Measurements from ENCODE around the gene PCNX1.
"Not testable (repeated sequence)": the region's sequence is repeated elsewhere in the genome, so short reads cannot be mapped to it uniquely, and the experiment has no call there.

Gene PCNX1

DNA sequence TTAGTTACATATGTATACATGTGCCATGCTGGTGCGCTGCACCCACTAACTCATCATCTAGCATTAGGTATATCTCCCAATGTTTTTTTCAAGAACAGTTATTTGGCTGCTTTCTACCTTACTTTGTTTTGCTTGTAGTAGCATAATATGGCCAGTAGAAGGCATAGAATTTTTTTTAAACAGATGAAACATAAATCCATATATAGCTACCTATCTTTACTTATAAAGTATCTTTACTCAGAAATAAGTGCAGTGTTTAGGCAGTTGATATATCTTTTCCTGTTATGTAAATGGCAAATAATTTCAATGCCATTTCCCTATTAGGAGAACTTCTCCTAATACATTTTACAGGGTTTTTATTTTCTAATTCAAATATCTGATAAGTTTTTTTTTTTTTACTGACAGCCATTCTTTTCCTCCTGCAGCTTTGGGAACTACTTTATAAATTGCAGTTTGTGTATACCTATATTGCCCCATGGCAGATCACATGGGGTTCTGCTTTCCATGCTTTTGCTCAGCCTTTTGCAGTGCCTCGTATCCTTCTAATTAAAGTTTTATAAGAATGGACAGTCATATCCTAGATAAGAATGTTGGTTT lies 143.1 kb downstream of the PCNX1 start:
- DNase-seq (ENCODE audit: low read depth, low spot score) = peak; percentile 14
- no peak overlapping the region for H3K4me3 ChIP-seq (ENCODE audit: low read length)

GRCh38 chr14:71054706-71055105 lies 147.4 kb downstream of the PCNX1 start:
- no peak overlapping the region for H3K4me3 ChIP-seq (ENCODE audit: low read length)
- DNase-seq (ENCODE audit: low read depth, low spot score) = no peak

DNA sequence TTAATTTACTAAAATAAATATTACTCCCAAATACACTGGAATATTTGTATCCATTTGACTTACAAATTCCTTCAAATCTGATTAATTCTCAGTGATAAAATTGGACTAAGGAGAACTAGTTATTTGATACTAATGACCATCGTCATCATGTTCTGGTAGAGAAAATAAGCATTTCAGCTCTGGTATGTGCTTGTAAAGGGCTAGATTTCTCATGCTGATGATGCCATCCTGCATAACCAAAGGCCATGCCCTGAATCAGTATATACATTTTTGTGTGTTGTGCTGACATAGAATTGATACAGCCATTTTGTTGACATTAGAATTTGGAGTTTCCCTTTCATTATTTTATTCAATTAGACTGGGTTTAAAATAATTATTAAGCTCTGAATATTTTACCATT lies 148.9 kb downstream of the PCNX1 start:
- no peak for DNase-seq (ENCODE audit: low read depth, low spot score)
- H3K4me3 ChIP-seq (ENCODE audit: low read length) = no peak overlapping the region

DNA sequence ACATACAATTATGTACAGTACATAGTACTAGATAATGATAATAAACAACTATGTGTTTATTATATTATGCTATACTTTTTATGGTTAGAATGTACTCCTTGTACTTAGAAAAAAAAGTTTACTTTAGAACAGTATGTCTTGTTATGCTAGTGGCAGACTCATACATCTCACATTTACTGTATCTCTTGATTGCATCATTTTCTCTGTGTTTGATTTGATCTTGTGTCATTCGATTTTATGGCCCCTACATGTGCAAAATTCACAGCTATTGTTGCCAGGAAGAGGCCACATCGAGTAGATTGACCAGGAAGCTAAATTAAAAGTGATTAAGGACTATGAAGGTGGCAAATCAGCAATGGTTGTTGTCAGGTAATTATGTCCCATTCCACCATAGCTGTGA lies 153.0 kb downstream of the PCNX1 start:
- no peak overlapping the region for H3K4me3 ChIP-seq (ENCODE audit: low read length)
- no peak for DNase-seq (ENCODE audit: low read depth, low spot score)

DNA sequence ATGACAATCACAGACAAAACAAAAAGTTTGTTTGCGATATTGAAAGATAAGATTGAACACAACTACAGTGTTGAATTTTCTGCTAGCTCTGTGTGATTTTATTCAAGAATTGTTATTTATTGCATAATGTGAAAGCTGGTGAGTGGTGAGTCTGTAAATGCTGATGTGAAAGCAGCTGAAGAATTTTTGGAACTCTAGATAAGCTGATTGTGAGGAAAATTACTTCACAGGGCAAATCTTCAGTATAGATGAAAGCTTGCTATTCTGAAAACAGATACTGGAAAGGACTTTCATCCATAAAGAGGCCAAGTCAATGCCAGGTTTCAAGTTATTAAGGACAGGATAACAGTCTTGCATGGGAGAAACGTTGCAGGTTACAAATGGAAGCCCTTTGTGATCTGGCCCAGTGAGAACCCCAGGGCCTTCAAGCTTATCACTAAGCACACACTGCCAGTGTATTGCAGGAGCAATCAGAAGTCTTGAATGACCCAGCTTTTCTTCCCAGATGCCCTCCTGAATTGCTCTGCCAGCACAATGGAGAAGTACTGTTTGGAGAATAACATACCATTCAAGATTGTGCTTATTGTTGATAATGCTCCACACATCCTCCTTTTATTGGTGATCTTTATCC lies 153.7 kb downstream of the PCNX1 start:
- no peak overlapping the region for H3K4me3 ChIP-seq (ENCODE audit: low read length)
- no peak for DNase-seq (ENCODE audit: low read depth, low spot score)

DNA sequence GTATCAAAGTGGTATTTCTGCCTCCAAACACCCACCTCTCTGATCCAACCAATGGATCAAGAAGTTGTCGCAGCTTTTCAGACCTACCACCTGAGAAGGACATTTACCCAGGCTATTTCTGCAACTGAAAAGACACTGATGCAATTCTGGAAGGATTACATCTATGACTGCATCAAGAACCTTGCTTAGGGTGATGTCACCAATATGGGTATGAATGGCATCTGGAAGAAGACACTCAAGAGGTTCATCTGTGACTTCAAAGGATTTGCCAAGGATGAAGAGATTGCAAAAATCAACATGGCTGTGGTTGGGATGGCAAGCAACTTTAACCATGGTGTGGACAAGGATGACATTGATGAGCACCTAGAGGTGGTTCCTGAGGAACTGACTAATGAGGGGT lies 154.2 kb downstream of the PCNX1 start:
- H3K4me3 ChIP-seq (ENCODE audit: low read length) = no peak overlapping the region
- no peak for DNase-seq (ENCODE audit: low read depth, low spot score)

- no peak for DNase-seq (ENCODE audit: low read depth, low spot score)
- H3K4me3 ChIP-seq (ENCODE audit: low read length) = no peak overlapping the region
Measured at GRCh38 chr14:71062581-71063303, 155.5 kb downstream of the PCNX1 start.

- DNase-seq (ENCODE audit: low read depth, low spot score) = no peak
Measured at GRCh38 chr14:71063351-71063750, 156.1 kb downstream of the PCNX1 start.

GRCh38 chr14:71064747-71065146 lies 157.5 kb downstream of the PCNX1 start:
- DNase-seq (ENCODE audit: low read depth, low spot score); H3K4me3 ChIP-seq (ENCODE audit: low read length): not testable (repeated sequence)

More at GRCh38 chr14:71063351-71063750, 156.1 kb downstream of the PCNX1 start:
- no peak overlapping the region for H3K4me3 ChIP-seq (ENCODE audit: low read length)

DNA sequence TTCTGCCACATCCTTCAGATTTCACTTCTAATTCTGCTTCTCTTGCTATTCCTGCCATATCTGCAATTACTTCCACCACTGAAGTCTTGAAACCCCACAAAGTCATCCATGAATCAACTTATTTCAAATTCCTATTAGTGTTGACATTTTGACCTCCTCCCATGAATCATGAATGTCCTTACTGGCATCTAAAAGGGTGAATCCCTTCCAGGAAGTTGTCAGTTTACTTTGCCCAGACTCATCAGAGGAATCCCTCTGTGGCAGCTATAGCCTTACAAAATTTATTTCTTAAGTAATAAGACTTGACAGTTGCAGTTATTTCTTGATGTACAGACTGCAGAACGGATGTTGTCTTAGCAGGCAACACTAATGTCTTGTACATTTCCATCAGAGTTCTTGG lies 162.9 kb downstream of the PCNX1 start:
- no peak for DNase-seq (ENCODE audit: low read depth, low spot score)
- H3K4me3 ChIP-seq (ENCODE audit: low read length) = no peak overlapping the region

DNA sequence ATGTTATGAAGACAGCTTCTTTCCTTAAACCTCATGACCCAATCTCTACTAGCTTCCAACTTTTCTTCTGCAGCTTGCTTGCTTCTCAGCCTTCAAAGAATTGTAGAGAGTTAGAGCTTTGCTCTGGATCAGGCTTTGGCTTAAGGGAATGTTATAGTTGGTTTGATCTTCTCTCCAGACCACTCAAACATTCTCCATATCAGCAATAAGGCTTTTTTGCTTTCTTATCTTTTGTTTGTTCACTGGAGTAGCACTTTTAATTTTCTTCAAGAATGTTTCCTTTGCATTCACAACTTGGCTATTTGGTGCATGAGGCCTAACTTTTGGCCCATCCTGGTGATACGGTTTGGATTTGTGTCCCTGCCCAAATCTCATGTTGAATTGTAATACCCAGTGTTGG lies 163.8 kb downstream of the PCNX1 start:
- DNase-seq (ENCODE audit: low read depth, low spot score) = no peak
- H3K4me3 ChIP-seq (ENCODE audit: low read length) = no peak overlapping the region

- no peak for DNase-seq (ENCODE audit: low read depth, low spot score)
- H3K4me3 ChIP-seq (ENCODE audit: low read length) = no peak overlapping the region
Measured at GRCh38 chr14:71076462-71077092, 169.3 kb downstream of the PCNX1 start.

GRCh38 chr14:71078500-71078899 lies 171.2 kb downstream of the PCNX1 start:
- no peak overlapping the region for H3K4me3 ChIP-seq (ENCODE audit: low read length)
- DNase-seq (ENCODE audit: low read depth, low spot score) = no peak

- H3K4me3 ChIP-seq (ENCODE audit: low read length) = no peak overlapping the region
- DNase-seq (ENCODE audit: low read depth, low spot score) = no peak
Measured at GRCh38 chr14:71086567-71086966, 179.3 kb downstream of the PCNX1 start.

- no peak for DNase-seq (ENCODE audit: low read depth, low spot score)
- no peak overlapping the region for H3K4me3 ChIP-seq (ENCODE audit: low read length)
Measured at GRCh38 chr14:71089971-71090370, 182.7 kb downstream of the PCNX1 start.

DNA sequence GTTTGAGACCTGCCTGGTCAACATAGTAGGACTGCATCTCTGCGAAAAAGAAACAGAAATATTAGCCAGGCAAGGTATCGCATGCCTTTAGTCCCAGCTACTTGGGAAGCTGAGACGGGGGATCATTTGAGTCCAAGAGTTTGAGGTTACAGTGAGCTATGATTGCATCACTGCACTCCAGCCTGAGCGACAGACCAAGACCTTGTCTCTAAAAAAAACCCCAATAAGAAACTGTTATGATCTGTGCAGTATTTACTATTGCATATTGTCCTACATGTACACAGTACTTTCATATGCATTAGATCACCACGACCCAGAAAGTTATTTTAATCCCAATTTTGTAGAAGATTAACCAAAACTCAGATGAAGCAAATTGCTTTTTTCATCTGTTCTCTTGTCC lies 187.5 kb downstream of the PCNX1 start:
- no peak for DNase-seq (ENCODE audit: low read depth, low spot score)
- H3K4me3 ChIP-seq (ENCODE audit: low read length) = no peak overlapping the region

DNA sequence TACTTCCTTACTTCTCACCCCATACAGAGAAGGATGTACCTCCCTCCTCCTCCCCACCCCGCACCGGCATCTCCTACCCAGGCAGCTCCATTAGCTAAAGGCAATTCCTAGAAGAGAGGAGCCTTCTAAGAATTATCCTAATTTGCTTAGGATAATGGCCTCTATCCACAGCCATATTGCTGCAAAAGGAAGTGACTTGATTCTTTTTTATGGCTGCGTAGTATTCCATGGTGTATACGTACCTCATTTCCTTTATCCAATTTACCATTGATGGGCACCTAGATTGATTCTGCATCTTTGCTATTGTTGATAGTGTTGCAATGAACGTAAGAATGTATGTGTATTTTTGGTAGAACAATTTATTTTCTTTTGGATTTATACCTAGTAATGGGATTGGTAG lies 189.7 kb downstream of the PCNX1 start:
- no peak overlapping the region for H3K4me3 ChIP-seq (ENCODE audit: low read length)

GRCh38 chr14:71103662-71104484 lies 196.6 kb downstream of the PCNX1 start:
- peak; percentile 61 for DNase-seq (ENCODE audit: low read depth, low spot score)
- no peak overlapping the region for H3K4me3 ChIP-seq (ENCODE audit: low read length)

More for the DNA sequence above, 189.7 kb downstream of the PCNX1 start:
- no peak for DNase-seq (ENCODE audit: low read depth, low spot score)

DNA sequence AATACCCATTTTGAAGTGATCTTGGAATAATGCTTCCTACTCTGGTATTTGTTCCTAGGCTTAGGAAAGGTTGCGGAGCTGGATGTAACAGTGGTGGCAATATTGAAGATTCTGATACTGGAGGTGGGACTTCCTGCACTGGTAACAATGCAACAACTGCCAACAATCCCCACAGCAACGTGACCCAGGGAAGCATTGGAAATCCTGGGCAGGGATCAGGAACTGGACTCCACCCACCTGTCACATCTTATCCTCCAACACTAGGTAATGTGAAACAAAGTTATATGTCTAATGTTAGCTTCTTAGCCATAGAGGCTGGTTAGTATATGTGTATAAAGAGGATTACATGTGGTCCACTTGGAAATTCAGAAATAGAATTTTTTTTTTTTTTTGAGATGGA lies 197.9 kb downstream of the PCNX1 start:
- H3K4me3 ChIP-seq (ENCODE audit: low read length) = no peak overlapping the region
- DNase-seq (ENCODE audit: low read depth, low spot score) = no peak
